HCEC 1CT (cell line): ENCODE data around the gene TNIK.
"Not testable (repeated sequence)": the region's sequence is repeated elsewhere in the genome, so short reads cannot be mapped to it uniquely, and the experiment has no call there.

Experiments
- DNase-seq: peaks from one replicate; pipeline ENCODE4 v3.0.0-alpha.2; 2017

Gene TNIK

GRCh38 chr3:171245796-171246765, 214.1 kb downstream of the TNIK start:
- DNase-seq: no peak

GRCh38 chr3:171242951-171243350, 217.3 kb downstream of the TNIK start:
- DNase-seq: no peak

- no peak for DNase-seq
Measured at GRCh38 chr3:171242170-171242569, 218.0 kb downstream of the TNIK start.

- not testable (repeated sequence) for DNase-seq
Measured at GRCh38 chr3:171241655-171242054, 218.6 kb downstream of the TNIK start.

GRCh38 chr3:171240504-171240835, 219.7 kb downstream of the TNIK start:
- DNase-seq: no peak

- DNase-seq: no peak
Measured at GRCh38 chr3:171239757-171240503, 220.3 kb downstream of the TNIK start.

GRCh38 chr3:171237009-171237385, 223.2 kb downstream of the TNIK start:
- no peak for DNase-seq

GRCh38 chr3:171236265-171237008, 223.8 kb downstream of the TNIK start:
- DNase-seq: no peak

- no peak for DNase-seq
Measured at GRCh38 chr3:171234298-171235010, 225.8 kb downstream of the TNIK start.

- DNase-seq: no peak
Measured at GRCh38 chr3:171231361-171231760, 228.8 kb downstream of the TNIK start.

GRCh38 chr3:171230865-171231264, 229.3 kb downstream of the TNIK start:
- no peak for DNase-seq

- DNase-seq: no peak
Measured at GRCh38 chr3:171229173-171229572, 231.0 kb downstream of the TNIK start.

- DNase-seq: no peak
Measured at GRCh38 chr3:171228240-171228639, 232.0 kb downstream of the TNIK start.

GRCh38 chr3:171227828-171228227, 232.4 kb downstream of the TNIK start:
- DNase-seq: no peak

- no peak for DNase-seq
Measured at GRCh38 chr3:171227359-171227758, 232.8 kb downstream of the TNIK start.

- no peak for DNase-seq
Measured at GRCh38 chr3:171226794-171227193, 233.4 kb downstream of the TNIK start.

- DNase-seq: no peak
Measured at GRCh38 chr3:171225708-171226107, 234.5 kb downstream of the TNIK start.

- DNase-seq: no peak
Measured at GRCh38 chr3:171225165-171225564, 235.0 kb downstream of the TNIK start.

- DNase-seq: no peak
Measured at GRCh38 chr3:171223396-171223795, 236.8 kb downstream of the TNIK start.

- no peak for DNase-seq
Measured at GRCh38 chr3:171222995-171223394, 237.2 kb downstream of the TNIK start.

GRCh38 chr3:171221597-171221996, 238.6 kb downstream of the TNIK start:
- no peak for DNase-seq

- no peak for DNase-seq
Measured at GRCh38 chr3:171221104-171221503, 239.1 kb downstream of the TNIK start.

GRCh38 chr3:171219258-171219657, 240.9 kb downstream of the TNIK start:
- DNase-seq: no peak
